Loucy (cell line): Measurements from ENCODE around the gene USP16.

Experiments used
- H2AFZ ChIP-seq: fragments of 200-600 bp; sonication (generic); 2 replicates; pipeline ENCODE4 v1.6.0; 2016; ENCODE audit warnings: antibody characterized with exemption, mild to moderate bottlenecking, low read length, moderate library complexity
- H3F3A ChIP-seq: fragments of 200-600 bp; 2 replicates; pipeline ENCODE4 v1.6.0; 2016; ENCODE audit warnings: antibody characterized with exemption, low read depth, mild to moderate bottlenecking
- H3K27me3 ChIP-seq: fragments of 200-600 bp; sonication (generic); 2 replicates; pipeline ENCODE4 v1.6.1; 2014; ENCODE audit warnings: low read length, mild to moderate bottlenecking; ENCODE audit not compliant: insufficient read depth, poor library complexity, severe bottlenecking
- H3K36me3 ChIP-seq: fragments of 200-600 bp; sonication (generic); 2 replicates; pipeline ENCODE4 v1.6.1; 2016; ENCODE audit warnings: low read length; ENCODE audit not compliant: insufficient read depth
- H3K4me1 ChIP-seq: fragments of 200-600 bp; sonication (generic); 2 replicates; pipeline ENCODE4 v1.5.1; 2014; ENCODE audit warnings: low read length, mild to moderate bottlenecking; ENCODE audit not compliant: insufficient read depth, poor library complexity, severe bottlenecking
- H3K4me2 ChIP-seq: fragments of 200-600 bp; sonication (generic); 2 replicates; pipeline ENCODE4 v1.6.0; 2014; ENCODE audit warnings: antibody characterized with exemption, low read length, low read depth, mild to moderate bottlenecking; ENCODE audit not compliant: poor library complexity, severe bottlenecking
- H3K4me3 ChIP-seq: fragments of 200-600 bp; sonication (generic); 2 replicates; pipeline ENCODE4 v1.5.1; 2014; ENCODE audit warnings: low read length, mild to moderate bottlenecking, mixed read lengths; ENCODE audit not compliant: poor library complexity, severe bottlenecking
- H3K79me2 ChIP-seq: fragments of 200-600 bp; sonication (generic); 2 replicates; pipeline ENCODE4 v1.6.1; 2014; ENCODE audit warnings: low read length; ENCODE audit not compliant: insufficient read depth
- H3K9ac ChIP-seq: fragments of 200-600 bp; sonication (generic); 2 replicates; pipeline ENCODE4 v1.6.0; 2014; ENCODE audit warnings: mild to moderate bottlenecking, low read depth, low read length, moderate library complexity; ENCODE audit not compliant: poor library complexity, severe bottlenecking
- H3K9me2 ChIP-seq: fragments of 200-600 bp; sonication (generic); replicated peaks from 2 replicates; pipeline ENCODE4 v1.6.1; 2016; ENCODE audit warnings: low read depth, low read length, mixed read lengths
- H3K9me3 ChIP-seq: fragments of 200-600 bp; sonication (generic); 2 replicates; pipeline ENCODE4 v1.6.1; 2014; ENCODE audit warnings: mild to moderate bottlenecking, antibody characterized with exemption, low read length, low read depth; ENCODE audit not compliant: insufficient read depth
- H4K20me1 ChIP-seq: fragments of 200-600 bp; sonication (generic); 2 replicates; pipeline ENCODE4 v1.6.0; 2014; ENCODE audit warnings: antibody characterized with exemption, low read length, mild to moderate bottlenecking; ENCODE audit not compliant: insufficient read depth, poor library complexity, severe bottlenecking
- CTCF ChIP-seq: fragments of 200-600 bp; sonication (generic); conservative IDR thresholded peaks from 2 replicates; pipeline ENCODE4 v1.5.1; 2014; ENCODE audit warnings: mild to moderate bottlenecking, antibody characterized with exemption, low read length
- EZH2phosphoT487 ChIP-seq: fragments of 200-600 bp; IDR thresholded peaks from 2 replicates; pipeline ENCODE4 v1.6.1; 2018; ENCODE audit warnings: antibody characterized with exemption, mild to moderate bottlenecking, moderate library complexity, borderline replicate concordance

The USP16 gene

GRCh38 chr21:29098156-29098555 is 73.7 kb downstream of the USP16 start:
- Histone ChIP-seq H3K9me3 (no peaks in the 10 kb centered on the region), H3K9ac (no peak overlapping the region), H3K4me3 (no peak overlapping the region)

GRCh38 chr21:29102791-29103257 is 78.4 kb downstream of the USP16 start:
- H2AFZ ChIP-seq = no peak overlapping the region
- H3K36me3 ChIP-seq = no peaks in the 10 kb centered on the region
- H3K9me2 ChIP-seq = no peaks in the 10 kb centered on the region
- H4K20me1 ChIP-seq = no peaks in the 10 kb centered on the region
- no peak overlapping the region for H3K4me2 ChIP-seq
- no peaks in the 10 kb centered on the region for H3F3A ChIP-seq
- H3K79me2 ChIP-seq = no peaks in the 10 kb centered on the region
- no peaks in the 10 kb centered on the region for H3K4me1 ChIP-seq
- H3K4me3 ChIP-seq = no peak overlapping the region
- H3K9me3 ChIP-seq = no peaks in the 10 kb centered on the region
- TF ChIP-seq CTCF (no peak), EZH2phosphoT487 (no peak)
- H3K9ac ChIP-seq = no peak overlapping the region
- no peaks in the 10 kb centered on the region for H3K27me3 ChIP-seq

More at GRCh38 chr21:29098156-29098555, 73.7 kb downstream of the USP16 start:
- H3K9me2 ChIP-seq = no peaks in the 10 kb centered on the region
- no peaks in the 10 kb centered on the region for H3K27me3 ChIP-seq
- TF ChIP-seq CTCF = no peak
- no peak for TF ChIP-seq EZH2phosphoT487
- H4K20me1 ChIP-seq = no peaks in the 10 kb centered on the region
- H3K4me1 ChIP-seq = no peaks in the 10 kb centered on the region
- no peak overlapping the region for H2AFZ ChIP-seq
- H3F3A ChIP-seq = no peaks in the 10 kb centered on the region
- H3K4me2 ChIP-seq = no peak overlapping the region
- H3K79me2 ChIP-seq = no peaks in the 10 kb centered on the region
- H3K36me3 ChIP-seq = no peaks in the 10 kb centered on the region; the same call in 1 of the 2 replicates
